K562 (cell line): ENCODE measurements around the gene ACTR8. TPM values are rescaled to one million over a fixed set of nuclear protein-coding genes. Genes with fewer than 3 reads are reported as not detected.

Experiments
- CBFA2T2 ChIP-seq: fragments of 450-650 bp; conservative IDR thresholded peaks from 2 replicates; pipeline ENCODE4 v1.6.1; 2017; ENCODE audit warnings: mild to moderate bottlenecking
- E2F3 ChIP-seq: fragments of 250-450 bp; sonication (Bioruptor Pico); IDR thresholded peaks from 2 replicates; pipeline ENCODE4 v1.4.0; 2020; ENCODE audit warnings: mild to moderate bottlenecking
- ESRRA ChIP-seq: fragments of 450-650 bp; IDR thresholded peaks from 2 replicates; pipeline ENCODE4 v1.6.1; 2014; ENCODE audit warnings: low read depth, mild to moderate bottlenecking, moderate library complexity, borderline replicate concordance
- FOXO4 ChIP-seq: fragments of 450-650 bp; formaldehyde crosslinking; IDR thresholded peaks from 2 replicates; pipeline ENCODE4 v1.4.0; 2020; ENCODE audit warnings: mild to moderate bottlenecking, moderate library complexity
- HDAC1 ChIP-seq, 2 experiments: fragments of 450-650 bp; IDR thresholded peaks; 2 replicates each; pipeline ENCODE4 v1.6.1; 2016 to 2017; ENCODE audit warnings: inconsistent platforms in 1 of 2, mild to moderate bottlenecking in 1 of 2, moderate library complexity in 1 of 2
- KAT8 ChIP-seq: fragments of 450-650 bp; IDR thresholded peaks from 2 replicates; pipeline ENCODE4 v1.6.1; 2016; ENCODE audit warnings: low read depth, mild to moderate bottlenecking
- KDM1A ChIP-seq, 2 experiments: fragments of 450-650 bp; IDR thresholded peaks; 2 replicates each; pipeline ENCODE4 v1.6.1; 2016; ENCODE audit warnings: mild to moderate bottlenecking in 2 of 2
- KHSRP ChIP-seq: fragments of 450-650 bp; IDR thresholded peaks from 2 replicates; pipeline ENCODE4 v1.6.1; 2017
- KLF6 ChIP-seq: fragments of 250-450 bp; sonication (Bioruptor Pico); IDR thresholded peaks from 2 replicates; pipeline ENCODE4 v1.4.0; 2020; ENCODE audit warnings: mild to moderate bottlenecking, moderate library complexity, borderline replicate concordance
- LCOR ChIP-seq: sonication (generic); formaldehyde crosslinking; IDR thresholded peaks from 2 replicates; pipeline ENCODE4 v1.8.0; 2022; ENCODE audit warnings: mild to moderate bottlenecking, missing genetic modification reagents
- MTF1 ChIP-seq: fragments of 250-450 bp; sonication (Bioruptor Pico); IDR thresholded peaks from 2 replicates; pipeline ENCODE4 v1.9.0; 2021; ENCODE audit warnings: moderate library complexity, mild to moderate bottlenecking, inconsistent platforms, borderline replicate concordance
- PHB ChIP-seq: fragments of 250-450 bp; sonication (Bioruptor Pico); IDR thresholded peaks from 2 replicates; pipeline ENCODE4 v1.5.0; 2021
- PHF20 ChIP-seq: fragments of 450-650 bp; IDR thresholded peaks from 2 replicates; pipeline ENCODE4 v1.6.1; 2018; ENCODE audit not compliant: partially characterized antibody
- ZFP1 ChIP-seq: fragments of 450-650 bp; formaldehyde crosslinking; IDR thresholded peaks from 2 replicates; pipeline ENCODE4 v1.4.0; 2020; ENCODE audit warnings: mild to moderate bottlenecking, mixed read lengths
- ZNF318 ChIP-seq, 2 experiments: fragments of 450-650 bp; IDR thresholded peaks; 2 replicates each; pipeline ENCODE4 v1.6.1; 2016; ENCODE audit warnings: mild to moderate bottlenecking in 2 of 2, borderline replicate concordance in 1 of 2, low read depth in 1 of 2, moderate library complexity in 1 of 2
- polyA plus RNA-seq, 8 experiments: library from polyadenylated mRNA; depleted of rRNA in 4 of 8; stranded (reverse) in 5 of 8; unstranded in 3 of 8; fragments of >200 nt; fragmentation: Nextera tagmentation in 2 of 8; fragmentation: Illumina TruSeq in 1 of 8; extraction: Ambion mirVana in 2 of 8; extraction: Trizol in 1 of 8; gene quantifications; 2 replicates each; pipeline versions ENCODE4 v1.2.1 to v1.2.3, GENCODE V29; 2011 to 2014; ENCODE audit warnings: inconsistent platforms in 1 of 8, missing spikeins in 1 of 8
- total RNA-seq, 7 experiments: library from RNA; depleted of rRNA in 6 of 7; stranded (reverse); fragments of >200 nt in 6 of 7; fragmentation: Illumina TruSeq in 2 of 7; extraction: Trizol in 2 of 7; gene quantifications; 2 replicates each; pipeline versions ENCODE4 v1.2.1 to v1.2.3, GENCODE V29; 2011 to 2021; ENCODE audit warnings: low replicate concordance in 1 of 7

ACTR8 gene
- total and polyA plus RNA-seq, 9 of the 15 experiments (the other 6 are each of a cell fraction or from before 2014, with no cell fraction given), result 4.8 to 24.2 (median 17.5) TPM

GRCh38 chr3:53881691-53882593 lies at the start of gene ACTR8 (continued):
- TF ChIP-seq ZNF318 (IDR thresholded peaks at IDR 0.05; ENCODE audit: borderline replicate concordance in 1 of 2, low read depth in 1 of 2) (no peak), E2F3 (CRISPR knock-in tag) (no peak), PHB (CRISPR knock-in tag) (no peak), MTF1 (CRISPR knock-in tag) (no peak), LCOR (CRISPR knock-in tag) (no peak), HDAC1 (IDR thresholded peaks at IDR 0.05) (peak in 1 of 2 experiments; percentile 64; a peak in 2 of 4 replicates), KAT8 (no peak), ESRRA (peak; percentile 51; the same call in 1 of the 2 replicates), ZFP1 (CRISPR knock-in tag) (no peak), PHF20 (peak; percentile 76), CBFA2T2 (no peak), KDM1A (IDR thresholded peaks at IDR 0.05) (no peak), KHSRP (no peak), FOXO4 (CRISPR knock-in tag) (no peak), KLF6 (CRISPR knock-in tag) (no peak)
